ENCODE results near the gene ANKRD7.
A peak's percentile ranks its signal among the peaks of the same experiment; 100 is the strongest.

Gene ANKRD7, protein sequence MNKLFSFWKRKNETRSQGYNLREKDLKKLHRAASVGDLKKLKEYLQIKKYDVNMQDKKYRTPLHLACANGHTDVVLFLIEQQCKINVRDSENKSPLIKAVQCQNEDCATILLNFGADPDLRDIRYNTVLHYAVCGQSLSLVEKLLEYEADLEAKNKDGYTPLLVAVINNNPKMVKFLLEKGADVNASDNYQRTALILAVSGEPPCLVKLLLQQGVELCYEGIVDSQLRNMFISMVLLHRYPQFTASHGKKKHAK

DNA sequence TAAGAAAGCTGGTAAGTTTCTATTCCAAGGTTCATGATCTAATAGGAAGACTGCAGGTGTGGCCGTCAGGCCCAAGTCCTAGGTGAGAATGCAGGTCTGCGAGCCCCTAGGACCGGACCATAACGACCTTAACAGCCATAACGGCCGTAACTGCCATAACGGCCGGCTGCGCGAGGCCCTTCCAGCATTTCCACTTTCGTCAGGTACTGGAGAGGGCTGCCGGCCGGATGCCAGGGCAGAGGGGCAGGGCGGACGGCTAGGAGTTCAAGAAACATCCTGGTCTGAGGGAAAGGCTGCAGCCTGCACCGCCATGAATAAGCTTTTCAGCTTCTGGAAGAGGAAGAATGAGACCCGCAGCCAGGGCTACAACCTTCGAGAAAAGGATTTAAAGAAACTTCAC, at the start of gene ANKRD7:
Gene ANKRD7, plus strand, starts transcription at position 184 of the 400 bp plus-strand sequence. Its CDS starts 127 bp downstream, at position 311.
- H3K27me3 Mint-ChIP-seq: peaks cover 8% of the 10 kb centered on the region
- no peak within 1 kb of the TSS for H3K27ac Mint-ChIP-seq
- no peaks in the 10 kb centered on the region for H3K4me1 Mint-ChIP-seq
- ATAC-seq (no peak), DNase-seq (no peak)
- H3K4me3 Mint-ChIP-seq: no peak within 1 kb of the TSS
- H3K9me3 Mint-ChIP-seq: no peaks in the 10 kb centered on the region

DNA sequence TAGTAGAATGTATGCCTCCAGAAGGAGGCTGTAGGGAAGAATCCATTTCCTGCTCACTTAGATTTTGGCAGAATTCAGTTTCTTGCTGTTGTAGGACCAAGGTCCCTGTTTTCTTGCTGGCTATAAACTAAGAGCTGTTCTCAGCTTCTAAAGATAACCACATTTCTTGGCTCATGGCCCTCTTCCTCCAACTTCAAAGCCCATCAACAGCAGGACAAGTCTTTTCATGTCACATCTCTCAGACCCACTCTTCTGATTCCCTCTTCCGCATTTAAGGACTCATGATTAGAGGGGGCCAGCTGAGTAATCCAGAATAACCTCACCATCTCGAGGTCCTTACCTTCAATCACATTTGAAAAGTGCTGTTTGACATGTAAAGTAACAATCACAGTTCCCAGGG, 48.8 kb upstream of the ANKRD7 start:
- no peak overlapping the region for H3K27ac Mint-ChIP-seq
- no peak for DNase-seq
- H3K4me1 Mint-ChIP-seq: no peaks in the 10 kb centered on the region
- peaks cover 5% of the 10 kb centered on the region for H3K27me3 Mint-ChIP-seq
- H3K9me3 Mint-ChIP-seq: no peaks in the 10 kb centered on the region
- H3K4me3 Mint-ChIP-seq: no peak overlapping the region
- no peak for ATAC-seq

DNA sequence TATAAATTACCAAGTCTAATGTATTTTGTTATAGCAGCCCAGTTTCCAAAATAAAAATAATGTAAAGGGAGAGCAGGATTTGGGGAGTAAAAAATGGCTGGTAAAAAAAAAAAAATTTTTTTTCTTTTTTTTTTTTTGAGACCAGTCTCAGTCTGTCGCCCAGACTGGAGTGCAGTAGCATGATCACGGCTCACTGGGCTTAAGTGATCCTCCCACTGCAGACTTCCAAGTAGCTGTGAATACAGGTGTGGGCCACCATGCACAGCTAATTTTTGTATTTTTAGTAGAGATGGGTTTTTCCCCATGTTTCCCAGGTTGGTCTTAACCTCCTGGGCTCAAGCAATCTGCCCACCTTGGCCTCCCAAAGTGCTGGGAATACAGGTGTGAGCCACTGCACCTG, 45.3 kb upstream of the ANKRD7 start:
- H3K4me1 Mint-ChIP-seq: no peaks in the 10 kb centered on the region
- DNase-seq: no peak
- H3K27me3 Mint-ChIP-seq: no peaks in the 10 kb centered on the region
- H3K4me3 Mint-ChIP-seq: no peak overlapping the region
- H3K27ac Mint-ChIP-seq: peak overlapping the region in 1 of 2 donors; percentile 20
- no peak for ATAC-seq
- H3K9me3 Mint-ChIP-seq: no peaks in the 10 kb centered on the region

DNA sequence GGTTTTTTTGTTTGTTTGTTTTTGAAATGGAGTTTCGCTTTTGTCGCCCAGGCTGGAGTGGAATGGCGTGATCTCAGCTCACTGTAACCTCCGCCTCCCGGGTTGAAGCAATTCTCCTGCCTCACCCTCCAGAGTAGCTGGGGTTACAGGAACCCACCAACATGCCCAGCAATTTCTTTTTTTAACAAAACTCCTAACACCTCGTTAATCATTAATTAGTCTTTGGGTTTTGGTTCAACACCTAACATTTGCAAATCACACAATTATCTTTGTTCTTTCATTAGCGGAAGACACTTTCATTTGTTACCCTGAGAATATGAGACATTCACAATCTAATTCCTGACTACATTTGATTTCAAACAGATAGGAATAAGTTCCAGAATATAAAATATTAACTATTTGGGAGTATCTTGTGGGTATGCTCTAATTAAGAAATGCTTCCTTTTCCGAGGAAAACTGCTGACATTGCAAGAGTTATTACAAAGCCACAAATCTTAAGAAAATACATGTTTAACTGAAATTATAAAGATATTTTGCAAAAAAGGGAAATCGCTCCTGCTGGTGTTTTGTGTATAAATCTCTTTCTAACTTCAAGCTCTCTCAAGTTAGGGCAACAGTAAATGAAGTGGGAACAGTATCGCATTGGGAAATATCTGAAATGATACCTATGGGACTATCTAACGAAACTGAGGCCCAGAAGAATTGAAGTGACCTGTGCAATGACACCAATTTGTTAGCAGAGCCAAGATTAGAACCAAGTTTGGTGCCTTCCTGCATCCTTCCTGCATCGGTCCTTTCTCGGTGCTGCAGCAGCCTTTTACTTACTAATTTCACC, 41.7 kb upstream of the ANKRD7 start:
- Mint-ChIP-seq H3K27ac (peak overlapping the region; percentile 99 to 100), H3K9me3 (no peaks in the 10 kb centered on the region), H3K4me3 (peak overlapping the region; percentile 94 to 100), H3K27me3 (no peaks in the 10 kb centered on the region), H3K4me1 (peaks cover 22% of the 10 kb centered on the region)
- no peak for DNase-seq
- no peak for ATAC-seq

DNA sequence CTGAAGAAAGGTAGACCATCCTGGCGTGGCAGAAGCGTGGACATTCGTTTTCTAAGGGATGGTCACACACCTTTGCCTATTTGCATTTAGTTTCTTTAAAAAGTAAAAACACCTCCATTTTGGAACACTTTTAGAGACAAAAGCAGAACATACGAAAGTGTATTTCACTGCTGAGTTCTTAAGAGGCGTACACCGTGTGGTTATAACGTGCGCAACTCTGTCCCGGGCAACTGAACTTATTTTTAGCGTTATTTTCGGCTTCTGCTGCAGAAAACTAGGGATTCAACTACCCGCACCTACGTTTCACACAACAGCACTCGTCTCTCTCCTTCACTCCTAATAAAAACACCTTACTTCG, 41.1 kb upstream of the ANKRD7 start:
- DNase-seq: peak in 1 of 2 donors; percentile 11
- peak; percentile 23 for ATAC-seq

DNA sequence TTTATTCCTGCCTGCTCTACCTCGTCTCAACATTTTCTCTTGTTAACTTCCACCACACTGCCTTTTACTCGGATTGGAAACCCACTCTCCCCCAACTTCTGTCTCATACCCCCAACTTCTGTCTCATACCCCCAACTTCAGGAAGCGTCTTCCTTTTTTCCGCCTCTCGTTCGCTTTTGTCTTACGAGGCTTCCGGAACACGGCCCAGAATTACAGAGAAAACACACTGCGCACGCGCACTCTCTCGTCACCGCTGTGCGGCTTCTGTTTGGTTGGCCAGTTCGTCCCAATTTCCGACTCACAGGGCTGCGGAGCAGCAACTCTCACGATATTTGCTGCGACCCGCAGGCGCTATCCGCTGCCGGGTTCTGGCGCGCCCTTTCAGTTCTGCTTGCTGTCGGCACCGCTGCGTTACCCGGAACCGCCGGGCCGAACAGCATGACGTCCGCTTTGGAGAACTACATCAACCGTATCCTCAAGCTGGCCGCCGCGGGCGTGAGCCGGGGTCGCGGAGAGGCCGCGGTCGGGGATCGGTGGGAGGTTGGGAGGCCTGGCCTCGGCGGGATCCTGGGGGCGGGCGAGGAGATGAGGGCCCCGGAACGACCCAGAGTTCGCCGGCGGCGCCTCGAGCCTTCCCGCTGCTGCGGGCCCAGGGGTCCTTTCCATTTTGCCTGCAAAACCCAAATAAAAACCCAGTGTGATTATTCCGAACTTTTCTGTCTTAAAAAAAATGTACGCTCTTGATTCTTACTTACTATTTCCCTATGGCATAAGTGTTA, 40.5 kb upstream of the ANKRD7 start, which contains the start of gene LSM8:
Gene LSM8, plus strand, starts transcription at position 379 of the 779 bp plus-strand sequence. Its CDS starts 60 bp downstream, at position 439.
- H3K4me3 Mint-ChIP-seq: peak within 1 kb of the TSS; percentile 94 to 100

More for the DNA sequence above, 41.1 kb upstream of the ANKRD7 start:
- H3K9me3 Mint-ChIP-seq: no peaks in the 10 kb centered on the region
- H3K4me1 Mint-ChIP-seq: peaks cover 25% of the 10 kb centered on the region
- no peaks in the 10 kb centered on the region for H3K27me3 Mint-ChIP-seq
- H3K27ac Mint-ChIP-seq: peak overlapping the region; percentile 99 to 100
- H3K4me3 Mint-ChIP-seq: peak overlapping the region; percentile 94 to 100

DNA sequence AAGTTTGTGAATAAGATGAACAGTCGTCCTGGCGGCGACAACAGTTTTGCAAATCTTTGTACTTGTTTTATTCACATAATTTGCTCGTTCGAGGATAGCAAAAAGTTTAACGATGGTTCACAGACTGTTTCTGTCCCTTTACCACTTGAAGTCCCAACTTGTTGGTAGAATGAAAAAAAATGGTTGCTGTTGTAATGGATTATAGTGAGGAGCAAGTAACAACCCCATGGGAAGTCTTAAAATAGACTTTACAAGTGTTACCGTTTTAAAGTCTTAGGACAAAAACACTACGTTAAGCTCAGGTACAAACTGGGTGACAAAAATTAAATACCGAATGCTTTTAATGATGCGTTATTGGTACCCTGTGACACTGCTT, 40.0 kb upstream of the ANKRD7 start:
- Mint-ChIP-seq H3K27ac (peak overlapping the region; percentile 99 to 100), H3K9me3 (no peaks in the 10 kb centered on the region), H3K4me3 (peak overlapping the region; percentile 94 to 100), H3K4me1 (peaks cover 25% of the 10 kb centered on the region), H3K27me3 (no peaks in the 10 kb centered on the region)
- no peak for ATAC-seq
- no peak for DNase-seq

More for the DNA sequence above, 40.5 kb upstream of the ANKRD7 start, which contains the start of gene LSM8:
- H3K27me3 Mint-ChIP-seq: no peaks in the 10 kb centered on the region
- H3K27ac Mint-ChIP-seq: peak within 1 kb of the TSS; percentile 99 to 100
- H3K4me1 Mint-ChIP-seq: peaks cover 25% of the 10 kb centered on the region
- ATAC-seq (peak; percentile 99), DNase-seq (peak; percentile 93 to 97)
- H3K9me3 Mint-ChIP-seq: no peaks in the 10 kb centered on the region

DNA sequence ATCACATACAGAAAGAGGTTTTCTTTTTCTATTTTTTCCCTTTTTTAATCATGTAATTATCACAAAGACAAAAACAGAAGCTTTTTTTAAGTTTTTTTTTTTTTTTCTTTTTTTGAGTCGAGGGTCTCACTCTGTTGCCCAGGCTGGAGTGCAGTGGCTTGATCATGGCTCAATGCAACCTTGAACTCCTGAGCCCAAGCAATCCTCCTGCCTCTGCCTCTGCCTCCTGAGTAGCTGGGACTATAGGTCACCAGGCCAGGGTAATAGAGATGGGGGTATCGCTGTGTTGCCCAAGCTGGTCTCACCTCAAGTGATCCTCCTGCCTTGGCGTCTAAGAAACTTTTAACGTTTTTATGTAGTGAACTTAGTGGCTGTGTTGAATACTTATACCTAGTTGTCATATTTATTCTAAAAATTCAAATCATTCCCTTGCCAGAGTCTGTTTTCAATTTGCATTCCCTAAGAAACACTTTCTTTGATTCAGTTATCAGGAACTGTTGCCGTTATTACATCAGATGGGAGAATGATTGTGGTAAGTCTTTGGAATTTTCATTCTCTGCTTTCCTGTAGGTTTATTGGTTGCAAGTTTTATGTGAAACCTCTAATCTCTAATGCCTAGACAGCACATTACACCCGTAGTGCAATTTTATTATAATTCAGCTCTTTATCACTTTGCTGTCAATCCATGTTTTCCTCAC, 39.2 kb upstream of the ANKRD7 start:
- Mint-ChIP-seq H3K27me3 (no peaks in the 10 kb centered on the region), H3K9me3 (no peaks in the 10 kb centered on the region), H3K4me3 (peak overlapping the region; percentile 94 to 100), H3K4me1 (peaks cover 25% of the 10 kb centered on the region), H3K27ac (peak overlapping the region; percentile 76)
- DNase-seq (no peak), ATAC-seq (no peak)

DNA sequence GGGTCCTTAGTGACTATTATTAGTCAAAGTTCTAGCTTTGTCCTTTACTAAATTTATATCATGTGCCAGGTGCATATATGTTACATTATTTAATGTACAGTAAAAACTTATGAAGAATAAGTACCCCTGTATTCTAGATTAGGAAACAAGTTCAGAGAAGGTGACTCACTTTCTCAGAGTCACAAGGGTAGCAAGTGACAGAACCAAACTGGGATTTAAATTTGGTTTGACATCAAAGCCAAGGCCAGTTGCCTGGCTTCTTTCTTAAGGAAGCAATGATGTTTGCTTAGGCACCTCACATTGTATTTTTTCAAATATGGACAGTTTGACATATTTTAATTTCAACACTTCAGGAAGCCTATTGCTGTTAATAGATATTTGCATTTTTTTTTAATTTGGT, 38.0 kb upstream of the ANKRD7 start:
- no peaks in the 10 kb centered on the region for H3K9me3 Mint-ChIP-seq
- DNase-seq: no peak
- H3K27me3 Mint-ChIP-seq: no peaks in the 10 kb centered on the region
- no peak for ATAC-seq
- H3K4me1 Mint-ChIP-seq: peaks cover 26% of the 10 kb centered on the region
- H3K27ac Mint-ChIP-seq: peak overlapping the region in 1 of 2 donors; percentile 84
- peak overlapping the region; percentile 39 to 100 for H3K4me3 Mint-ChIP-seq

DNA sequence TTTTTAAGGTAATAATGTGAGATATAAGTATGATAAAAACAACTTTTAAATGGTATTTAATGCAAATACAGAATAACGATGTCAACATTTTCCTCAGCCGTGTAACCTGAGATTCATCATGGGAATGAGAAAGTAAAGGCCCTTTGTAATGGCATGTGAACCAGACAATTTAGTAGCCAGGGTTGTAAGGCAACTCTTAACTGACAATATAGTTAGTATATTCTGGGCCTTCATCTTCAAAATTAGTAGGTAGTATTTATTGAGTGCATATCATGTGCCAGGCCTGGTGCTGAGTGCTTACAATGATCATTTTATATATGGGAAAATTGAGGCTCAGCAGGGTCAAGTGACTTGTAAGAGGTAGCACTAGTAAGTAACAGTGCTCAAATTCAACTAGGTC, 29.9 kb upstream of the ANKRD7 start:
- H3K27me3 Mint-ChIP-seq: no peaks in the 10 kb centered on the region
- H3K4me3 Mint-ChIP-seq: no peak overlapping the region
- no peak for DNase-seq
- peaks cover 5% of the 10 kb centered on the region for H3K4me1 Mint-ChIP-seq
- no peaks in the 10 kb centered on the region for H3K9me3 Mint-ChIP-seq
- H3K27ac Mint-ChIP-seq: no peak overlapping the region
- no peak for ATAC-seq

DNA sequence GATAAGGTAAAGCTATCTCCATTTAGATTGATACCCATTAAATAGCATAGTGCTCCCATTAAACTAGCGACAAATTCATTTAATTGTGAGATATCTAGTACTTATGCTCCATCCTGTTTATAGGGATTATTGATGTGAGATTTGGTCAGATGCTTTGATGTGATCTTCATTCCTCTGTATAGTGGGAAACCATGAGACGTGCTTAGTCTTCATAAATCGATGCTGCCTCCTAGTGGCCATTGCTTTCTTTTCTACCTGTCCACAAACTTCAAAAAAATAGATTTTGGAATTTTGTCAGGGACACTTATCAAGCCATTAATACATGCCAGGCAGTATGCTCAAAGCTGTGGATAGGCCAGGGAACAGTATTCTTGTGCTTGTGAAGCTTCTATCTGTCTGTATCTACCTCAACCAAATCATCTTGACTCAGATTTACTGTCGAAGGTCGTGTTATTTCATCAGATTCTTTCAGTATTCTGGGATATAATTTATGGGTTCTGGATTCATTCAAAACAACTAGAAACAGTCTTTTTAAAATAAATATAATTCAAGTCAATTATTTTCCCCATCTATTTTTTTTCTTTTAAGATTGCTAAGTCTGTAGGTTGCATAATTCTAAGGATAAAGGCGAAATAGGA, 28.5 kb upstream of the ANKRD7 start:
- no peaks in the 10 kb centered on the region for H3K9me3 Mint-ChIP-seq
- no peak overlapping the region for H3K27ac Mint-ChIP-seq
- DNase-seq: peak; percentile 24 to 26
- H3K4me1 Mint-ChIP-seq: peaks cover 5% of the 10 kb centered on the region
- peak; percentile 81 for ATAC-seq
- no peaks in the 10 kb centered on the region for H3K27me3 Mint-ChIP-seq
- no peak overlapping the region for H3K4me3 Mint-ChIP-seq

DNA sequence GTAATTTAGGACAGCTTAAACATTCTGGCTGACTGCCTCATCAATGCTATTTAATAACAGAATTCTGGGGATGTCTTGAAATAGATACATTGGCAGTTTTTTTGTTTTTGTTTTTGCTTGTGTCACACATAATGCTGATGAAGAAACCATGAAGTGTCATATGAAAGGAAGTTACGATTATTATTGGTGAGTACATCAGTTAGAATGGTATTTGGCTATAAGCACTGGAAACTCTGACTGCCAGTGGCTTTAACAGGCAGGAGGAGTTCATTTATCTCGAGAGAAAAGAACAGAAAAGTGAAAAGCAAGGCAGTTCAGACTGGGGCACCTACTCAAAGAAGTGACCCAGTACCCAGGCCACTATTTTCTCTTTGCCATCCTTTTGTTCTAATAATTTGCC, 22.4 kb upstream of the ANKRD7 start:
- H3K9me3 Mint-ChIP-seq: no peaks in the 10 kb centered on the region
- no peak overlapping the region for H3K27ac Mint-ChIP-seq
- ATAC-seq (no peak), DNase-seq (no peak)
- H3K4me1 Mint-ChIP-seq: peaks cover 11% of the 10 kb centered on the region
- H3K27me3 Mint-ChIP-seq: no peaks in the 10 kb centered on the region
- H3K4me3 Mint-ChIP-seq: no peak overlapping the region

DNA sequence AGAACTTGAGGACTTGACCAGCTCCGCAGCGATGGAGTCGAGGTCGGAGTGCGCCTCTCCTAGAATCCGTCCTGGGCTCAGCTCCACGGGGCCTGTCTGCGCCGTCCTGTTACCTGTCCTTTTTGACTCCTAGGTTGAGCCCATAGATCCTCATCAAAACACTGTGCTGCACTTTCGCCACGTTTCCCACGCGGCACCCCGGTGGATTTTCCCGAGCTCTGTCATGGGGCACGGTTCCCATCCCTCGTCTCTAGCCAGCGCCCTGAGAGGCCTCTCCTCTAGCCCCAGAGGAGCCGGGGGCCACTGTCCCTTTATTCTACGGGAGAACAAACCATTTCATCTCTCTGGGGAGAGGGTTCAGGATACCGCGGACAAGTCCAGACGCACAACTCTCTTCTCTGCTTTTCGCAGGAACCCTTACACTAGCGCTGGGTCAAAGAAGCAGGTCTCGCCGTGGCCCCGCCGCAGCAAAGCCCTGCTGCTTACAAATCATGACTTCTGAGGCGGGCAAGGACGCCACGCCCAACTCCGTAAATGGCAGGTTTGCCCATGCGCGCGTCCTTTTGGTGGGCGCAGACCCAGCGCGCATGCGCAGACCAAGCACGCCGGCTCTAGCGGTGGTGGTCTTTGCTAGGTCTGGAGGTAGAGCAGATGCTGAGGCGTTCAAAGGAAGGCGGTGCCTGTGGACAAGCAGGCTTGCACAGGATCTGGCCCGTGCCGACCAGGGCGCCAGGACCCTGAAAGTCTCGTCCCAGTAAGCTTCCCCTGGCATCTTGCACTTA, 10.3 kb upstream of the ANKRD7 start:
- peak overlapping the region; percentile 87 to 94 for H3K4me3 Mint-ChIP-seq
- peak overlapping the region; percentile 88 to 93 for H3K27ac Mint-ChIP-seq
- peak; percentile 94 for ATAC-seq
- DNase-seq: peak; percentile 84 to 87
- H3K4me1 Mint-ChIP-seq: peaks cover 11% of the 10 kb centered on the region
- H3K9me3 Mint-ChIP-seq: no peaks in the 10 kb centered on the region
- H3K27me3 Mint-ChIP-seq: peaks cover 8% of the 10 kb centered on the region

DNA sequence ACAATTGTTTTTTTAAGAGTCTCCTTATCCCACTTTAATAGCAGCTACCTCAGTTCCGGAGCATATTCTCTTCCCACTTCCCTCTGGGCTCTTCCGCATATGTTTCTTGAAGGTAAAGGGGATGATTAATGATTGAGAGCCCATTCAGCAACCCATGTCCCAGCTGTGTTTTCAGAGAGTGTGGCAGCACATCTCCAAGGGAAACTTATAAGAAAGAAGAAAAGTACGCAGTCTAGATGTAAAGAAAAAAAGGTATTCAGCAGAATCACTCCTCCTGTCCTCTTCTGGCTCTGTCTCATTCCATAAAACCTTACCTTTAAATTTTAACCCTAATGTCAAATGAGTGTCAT, 9.7 kb upstream of the ANKRD7 start:
- Mint-ChIP-seq H3K27ac (peak overlapping the region; percentile 88 to 93), H3K27me3 (peaks cover 8% of the 10 kb centered on the region), H3K9me3 (no peaks in the 10 kb centered on the region), H3K4me3 (peak overlapping the region; percentile 87 to 94), H3K4me1 (peaks cover 11% of the 10 kb centered on the region)
- ATAC-seq (peak; percentile 36), DNase-seq (no peak)
